Upper lobe of right lung (tissue), 1 donor: ENCODE measurements around the gene ANK2. TPM values are rescaled to one million over a fixed set of nuclear protein-coding genes. Genes with fewer than 3 reads are reported as not detected.

Experiments used
- ATAC-seq: fragments of 200-7000 bp; cut with Tn5 transposase; one replicate; pipeline ENCODE4 v1.9.1; 2020; ENCODE audit warnings: mild to moderate bottlenecking, moderate library complexity
- DNase-seq: peaks from one replicate; pipeline ENCODE4 v3.0.0-alpha.2; 2020
- H3K27ac ChIP-seq: fragments of 200-600 bp; one replicate; pipeline ENCODE4 v1.8.0; 2022
- H3K27me3 ChIP-seq: fragments of 200-600 bp; one replicate; pipeline ENCODE4 v1.8.0; 2022; ENCODE audit warnings: mild to moderate bottlenecking
- H3K36me3 ChIP-seq: fragments of 200-600 bp; one replicate; pipeline ENCODE4 v1.8.0; 2022
- H3K4me1 ChIP-seq: fragments of 200-600 bp; one replicate; pipeline ENCODE4 v1.8.0; 2022
- H3K4me3 ChIP-seq: fragments of 200-600 bp; one replicate; pipeline ENCODE4 v1.8.0; 2022; ENCODE audit warnings: mild to moderate bottlenecking
- H3K9me3 ChIP-seq: fragments of 200-600 bp; one replicate; pipeline ENCODE4 v1.8.0; 2022
- intact Hi-C: fragments of 100-400 bp; cut with DNase I; formaldehyde crosslinking; loops from one replicate; pipeline ENCODE4 v1.11.0; 2022
- total RNA-seq: library from RNA; stranded (reverse); fragmentation: NEBNext Ultra II Directional; extraction: Animal tissue kit (Norgen Biotek cat#: 25700); gene quantifications from one replicate; pipeline ENCODE4 v1.2.1, GENCODE V29; 2021
- TF ChIP-seq, protein P1 (sequence below): fragments of 200-600 bp; IDR thresholded peaks from one replicate; pipeline ENCODE4 v1.8.0; 2022; ENCODE audit warnings: antibody characterized with exemption
- donor health status: DM: no; HTN: yes; CAD: no; lungs with severe emphysema.

ANK2 gene
- total RNA-seq, 1 donor from 2014 or later: 12.0 TPM

DNA sequence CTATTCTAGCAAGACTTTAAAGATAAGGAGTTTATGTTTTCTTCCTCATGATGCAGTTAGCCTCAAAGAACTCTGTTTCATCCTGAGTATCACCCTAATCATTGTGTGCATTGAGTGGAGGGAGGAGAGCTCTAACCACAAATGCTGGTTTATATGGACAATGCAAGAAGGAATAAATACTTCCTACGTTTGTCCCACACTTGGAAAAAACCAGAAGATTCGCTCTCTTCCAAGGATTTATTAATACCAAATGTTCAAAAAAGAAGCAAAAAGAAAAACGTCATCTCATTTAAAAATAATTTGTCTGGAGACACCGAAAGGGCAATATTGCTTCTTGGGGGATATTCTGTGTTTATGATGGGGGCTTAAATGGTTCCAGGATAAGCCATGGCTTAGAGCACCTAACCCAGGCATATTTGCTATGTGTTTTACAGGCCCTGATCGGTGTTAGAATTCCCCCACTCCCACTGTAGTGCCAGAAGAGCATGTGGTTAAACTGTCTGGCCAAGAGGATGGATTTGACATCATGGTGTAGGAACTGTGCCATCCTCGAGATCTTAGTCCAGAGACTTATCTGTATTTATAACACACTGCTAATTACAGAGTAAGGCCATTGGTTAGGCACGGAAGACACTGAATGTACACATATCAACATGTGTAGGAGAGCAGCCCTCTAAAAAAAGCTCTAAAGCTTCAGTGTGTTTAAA is 227.2 kb downstream of the ANK2 start:
- Histone ChIP-seq H3K4me3 (no peak overlapping the region), H3K36me3 (no peaks in the 10 kb centered on the region), H3K27me3 (no peaks in the 10 kb centered on the region), H3K27ac (no peak overlapping the region), H3K9me3 (no peaks in the 10 kb centered on the region), H3K4me1 (no peaks in the 10 kb centered on the region)
- no peak for DNase-seq
- ATAC-seq: no peak
- intact Hi-C loops: no loop called here
- TF ChIP-seq, protein P1, sequence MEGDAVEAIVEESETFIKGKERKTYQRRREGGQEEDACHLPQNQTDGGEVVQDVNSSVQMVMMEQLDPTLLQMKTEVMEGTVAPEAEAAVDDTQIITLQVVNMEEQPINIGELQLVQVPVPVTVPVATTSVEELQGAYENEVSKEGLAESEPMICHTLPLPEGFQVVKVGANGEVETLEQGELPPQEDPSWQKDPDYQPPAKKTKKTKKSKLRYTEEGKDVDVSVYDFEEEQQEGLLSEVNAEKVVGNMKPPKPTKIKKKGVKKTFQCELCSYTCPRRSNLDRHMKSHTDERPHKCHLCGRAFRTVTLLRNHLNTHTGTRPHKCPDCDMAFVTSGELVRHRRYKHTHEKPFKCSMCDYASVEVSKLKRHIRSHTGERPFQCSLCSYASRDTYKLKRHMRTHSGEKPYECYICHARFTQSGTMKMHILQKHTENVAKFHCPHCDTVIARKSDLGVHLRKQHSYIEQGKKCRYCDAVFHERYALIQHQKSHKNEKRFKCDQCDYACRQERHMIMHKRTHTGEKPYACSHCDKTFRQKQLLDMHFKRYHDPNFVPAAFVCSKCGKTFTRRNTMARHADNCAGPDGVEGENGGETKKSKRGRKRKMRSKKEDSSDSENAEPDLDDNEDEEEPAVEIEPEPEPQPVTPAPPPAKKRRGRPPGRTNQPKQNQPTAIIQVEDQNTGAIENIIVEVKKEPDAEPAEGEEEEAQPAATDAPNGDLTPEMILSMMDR: no peak

DNA sequence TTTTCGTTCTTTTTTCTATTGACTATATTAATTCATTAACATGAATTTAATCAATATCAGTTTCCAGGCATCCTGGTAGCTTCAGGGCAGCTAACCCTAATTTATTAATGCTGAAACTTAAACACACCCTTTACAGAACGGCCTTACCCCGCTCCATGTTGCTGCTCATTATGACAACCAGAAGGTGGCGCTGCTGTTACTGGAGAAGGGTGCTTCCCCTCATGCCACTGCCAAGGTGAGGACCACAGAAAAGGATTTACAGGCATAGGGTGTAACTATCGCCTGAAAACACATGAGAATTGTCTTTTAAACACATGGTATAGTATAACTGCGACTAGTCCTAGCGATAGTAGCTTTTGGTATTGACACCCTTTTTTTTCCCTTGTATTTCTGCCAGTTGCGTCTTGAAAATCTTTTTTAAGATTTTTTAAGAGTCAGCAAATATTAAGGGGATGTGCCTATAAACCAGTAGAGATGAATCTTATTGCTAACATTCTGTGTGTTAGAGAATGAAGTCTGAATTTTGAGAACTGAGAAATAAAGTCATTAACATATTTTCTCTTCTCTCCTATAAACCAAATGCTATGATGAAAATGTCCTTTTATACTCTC is 229.0 kb downstream of the ANK2 start:
- Histone ChIP-seq H3K9me3 (no peaks in the 10 kb centered on the region), H3K4me1 (no peaks in the 10 kb centered on the region), H3K36me3 (no peaks in the 10 kb centered on the region), H3K4me3 (no peak overlapping the region), H3K27me3 (no peaks in the 10 kb centered on the region), H3K27ac (no peak overlapping the region)
- no peak for DNase-seq
- TF ChIP-seq, protein P1: peak; percentile 80
- intact Hi-C loops: no loop called here
- peak; percentile 92 for ATAC-seq

DNA sequence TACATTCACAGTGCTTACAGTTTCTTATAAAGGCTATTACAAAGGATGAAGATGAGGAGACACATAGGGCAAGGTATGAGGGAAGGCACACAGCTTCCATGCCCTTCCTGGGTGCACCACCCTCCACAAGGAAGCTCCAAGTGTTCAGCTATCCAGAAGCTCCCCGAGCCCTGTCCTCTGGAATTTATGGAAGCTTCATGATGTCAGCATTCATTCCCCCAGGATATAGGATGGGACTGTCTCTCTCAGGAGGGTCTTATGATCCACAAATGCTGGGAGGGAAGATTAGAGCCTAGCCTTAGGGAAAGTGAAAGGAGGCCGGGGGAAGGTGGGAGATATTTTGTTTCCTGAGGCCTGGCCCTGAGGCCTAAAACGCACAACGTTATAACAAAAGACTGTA is 236.0 kb downstream of the ANK2 start:
- TF ChIP-seq, protein P1: no peak
- no peak for ATAC-seq

DNA sequence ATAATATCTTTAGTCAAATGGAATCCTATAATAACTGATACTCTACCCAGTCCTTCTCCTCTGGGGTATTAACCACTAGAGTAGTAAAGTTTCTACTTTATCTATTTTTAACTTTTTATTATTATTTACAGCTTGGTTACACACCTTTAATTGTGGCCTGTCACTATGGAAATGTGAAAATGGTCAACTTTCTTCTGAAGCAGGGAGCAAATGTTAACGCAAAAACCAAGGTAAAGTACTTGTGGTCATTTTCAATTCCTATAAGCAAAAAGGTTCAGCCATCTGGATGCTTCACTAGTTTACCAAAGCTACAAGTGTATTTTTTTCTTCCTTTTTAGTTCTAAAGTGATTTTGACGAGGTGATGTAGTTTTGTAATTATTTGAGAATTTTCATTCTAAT is 238.8 kb downstream of the ANK2 start:
- Histone ChIP-seq H3K27me3 (peaks cover 4% of the 10 kb centered on the region), H3K36me3 (no peaks in the 10 kb centered on the region), H3K4me3 (no peak overlapping the region), H3K4me1 (no peaks in the 10 kb centered on the region), H3K27ac (no peak overlapping the region), H3K9me3 (no peaks in the 10 kb centered on the region)
- TF ChIP-seq, protein P1: no peak
- ATAC-seq: no peak
- intact Hi-C loops: no loop called here
- no peak for DNase-seq

More for the DNA sequence above, 236.0 kb downstream of the ANK2 start:
- Histone ChIP-seq H3K36me3 (no peaks in the 10 kb centered on the region), H3K4me3 (no peak overlapping the region), H3K4me1 (no peaks in the 10 kb centered on the region), H3K27me3 (no peaks in the 10 kb centered on the region), H3K27ac (no peak overlapping the region), H3K9me3 (no peaks in the 10 kb centered on the region)
- intact Hi-C loops: no loop called here
- DNase-seq: no peak

DNA sequence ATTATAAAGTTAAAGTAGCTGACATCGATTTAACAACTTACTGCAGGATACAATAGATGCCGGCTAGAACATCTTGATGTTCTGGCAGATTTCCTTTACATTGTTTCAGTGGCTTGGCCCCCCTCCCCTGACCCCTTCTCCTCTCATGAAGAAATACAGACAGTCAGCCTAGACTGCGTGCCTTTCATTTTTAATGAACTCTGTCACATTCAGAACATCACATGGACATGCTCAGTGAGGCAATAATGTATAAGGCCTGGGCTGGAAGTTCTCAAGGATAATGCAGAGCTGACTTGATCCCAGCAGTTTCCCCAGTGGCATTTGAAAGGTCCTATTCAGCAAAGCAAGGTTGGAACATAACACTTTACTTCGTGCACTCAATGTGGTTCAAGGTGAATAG is 239.2 kb downstream of the ANK2 start:
- intact Hi-C loops: no loop called here
- no peak overlapping the region for H3K4me3 ChIP-seq
- ATAC-seq (no peak), DNase-seq (no peak)
- no peaks in the 10 kb centered on the region for H3K4me1 ChIP-seq
- TF ChIP-seq, protein P1: no peak
- no peak overlapping the region for H3K27ac ChIP-seq
- H3K9me3 ChIP-seq: no peaks in the 10 kb centered on the region
- H3K36me3 ChIP-seq: no peaks in the 10 kb centered on the region
- peaks cover 4% of the 10 kb centered on the region for H3K27me3 ChIP-seq
